Body of pancreas (tissue), 4 donors: ENCODE results near the gene PIK3R4. TPM values are rescaled to one million over a fixed set of nuclear protein-coding genes. Genes with fewer than 3 reads are reported as not detected.

Source experiments
- ATAC-seq: fragments of 150-250 bp; one replicate; pipeline ENCODE4 v1.9.1; 2016
- DNase-seq, 4 donors: peaks; one replicate each; pipeline ENCODE4 v3.0.0-alpha.2; 2019
- H3K27ac ChIP-seq, 4 donors: fragments of 200-600 bp; sonication (generic); 1 replicate in 3 of 4; 2 replicates in 1 of 4; pipeline versions ENCODE4 v1.5.1 to v1.6.1; 2016 to 2019; ENCODE audit warnings: mild to moderate bottlenecking in 1 of 4, mixed read lengths in 1 of 4, moderate library complexity in 1 of 4
- H3K27me3 ChIP-seq, 2 donors: fragments of 200-600 bp; sonication (generic); one replicate each; pipeline ENCODE4 v1.6.0; 2016; ENCODE audit warnings: mild to moderate bottlenecking in 1 of 2
- H3K36me3 ChIP-seq, 2 donors: fragments of 200-600 bp; sonication (generic); replicated peaks in 1 of 2; 2 replicates each; pipeline ENCODE4 v1.5.1; 2016; ENCODE audit warnings: low read depth in 2 of 2; ENCODE audit not compliant: insufficient read depth in 1 of 2
- H3K4me1 ChIP-seq: fragments of 200-600 bp; sonication (generic); one replicate; pipeline ENCODE4 v1.6.0; 2016
- H3K4me3 ChIP-seq, 2 donors: fragments of 200-600 bp; sonication (generic); 1 replicate in 1 of 2; 2 replicates in 1 of 2; pipeline ENCODE4 v1.5.1; 2016 to 2019
- H3K9me3 ChIP-seq, 3 donors: fragments of 200-600 bp; sonication (generic); 1 replicate in 2 of 3; 2 replicates in 1 of 3; pipeline ENCODE4 v1.5.1; 2016
- CTCF ChIP-seq, 7 experiments: fragments of 450-650 bp in 4 of 7; fragments of 200-600 bp in 3 of 7; sonication (generic) in 3 of 7; IDR thresholded peaks; one replicate each; pipeline ENCODE4 v1.5.1; 2016 to 2019; ENCODE audit warnings: antibody characterized with exemption in 7 of 7
- POLR2A ChIP-seq, 3 donors: fragments of 450-650 bp; IDR thresholded peaks; one replicate each; pipeline ENCODE4 v1.6.1; 2016; ENCODE audit warnings: antibody characterized with exemption in 3 of 3, mild to moderate bottlenecking in 2 of 3
- WGBS, 2 donors: methylation state at CpG; one replicate each; pipeline ENCODE4 v1.1.5; 2017; 5-methylcytosine and 5-hydroxymethylcytosine counted together
- intact Hi-C: fragments of 100-400 bp; cut with DNase I; formaldehyde crosslinking; loops from one replicate; pipeline ENCODE4 v1.15.1; 2023
- total RNA-seq, 2 donors: library from RNA; depleted of rRNA; stranded (reverse); fragments of >200 nt; gene quantifications; one replicate each; pipeline ENCODE4 v1.1.0, GENCODE V29; 2016

PIK3R4 gene
- total RNA-seq, 2 donors from 2014 or later, result 20.8 to 28.0 TPM

- DNase-seq, result no peak
- 67 to 73% methylated on average over 3 of the region's 3 CpGs for WGBS, 2 donors
- H3K9me3 ChIP-seq, result no peaks in the 10 kb centered on the region
- no peak overlapping the region for H3K27ac ChIP-seq
- intact Hi-C loops, result no loop called here
- no peak overlapping the region for H3K4me3 ChIP-seq
- no peaks in the 10 kb centered on the region for H3K4me1 ChIP-seq
- TF ChIP-seq CTCF (IDR thresholded peaks at IDR 0.05) (no peak), POLR2A (IDR thresholded peaks at IDR 0.05) (no peak)
- ATAC-seq, result no peak
- no peaks in the 10 kb centered on the region for H3K36me3 ChIP-seq
- no peaks in the 10 kb centered on the region for H3K27me3 ChIP-seq
These were observed 26.7 kb upstream of the PIK3R4 start for GRCh38 chr3:130773366-130773765.

DNA sequence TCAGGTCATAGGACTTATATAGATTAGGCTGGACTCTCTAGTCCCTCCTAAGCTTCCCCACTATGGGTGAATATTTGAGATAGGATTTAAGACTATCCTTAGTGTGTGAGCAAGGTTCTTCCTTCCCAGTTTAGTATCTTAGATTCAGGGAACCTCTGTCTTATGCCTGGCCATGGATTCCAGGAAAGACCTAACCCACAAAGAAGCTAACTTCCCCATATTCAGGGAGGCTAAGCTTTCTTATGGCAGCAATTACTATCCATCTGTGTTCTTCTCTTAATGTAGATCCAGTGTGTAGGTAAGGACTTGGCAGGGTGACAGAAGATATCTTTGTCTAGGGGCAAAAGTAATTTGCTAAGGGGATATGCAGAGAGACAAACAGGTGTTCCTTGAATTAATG, 25.5 kb upstream of the PIK3R4 start:
- intact Hi-C loops, result no loop called here

GRCh38 chr3:130770644-130771043, 24.0 kb upstream of the PIK3R4 start:
- Histone ChIP-seq H3K27ac (no peak overlapping the region), H3K27me3 (no peaks in the 10 kb centered on the region), H3K9me3 (no peaks in the 10 kb centered on the region), H3K4me1 (no peaks in the 10 kb centered on the region), H3K4me3 (no peak overlapping the region), H3K36me3 (no peaks in the 10 kb centered on the region)
- DNase-seq (no peak), ATAC-seq (no peak)
- intact Hi-C loops, result no loop called here
- WGBS, 2 donors, result 77 to 86% methylated on average over 2 of the region's 2 CpGs
- TF ChIP-seq CTCF (IDR thresholded peaks at IDR 0.05), result no peak
- TF ChIP-seq POLR2A (IDR thresholded peaks at IDR 0.05), result no peak

More for the DNA sequence above, 25.5 kb upstream of the PIK3R4 start:
- no peak overlapping the region for H3K4me3 ChIP-seq
- no peaks in the 10 kb centered on the region for H3K9me3 ChIP-seq
- no peaks in the 10 kb centered on the region for H3K36me3 ChIP-seq
- ATAC-seq, result no peak
- H3K4me1 ChIP-seq, result no peaks in the 10 kb centered on the region
- TF ChIP-seq CTCF (IDR thresholded peaks at IDR 0.05), result no peak
- no peak for TF ChIP-seq POLR2A (IDR thresholded peaks at IDR 0.05)
- DNase-seq, result no peak
- no peaks in the 10 kb centered on the region for H3K27me3 ChIP-seq
- no peak overlapping the region for H3K27ac ChIP-seq

GRCh38 chr3:130761730-130762311, 15.2 kb upstream of the PIK3R4 start:
- H3K4me3 ChIP-seq, result no peak overlapping the region
- DNase-seq (no peak), ATAC-seq (no peak)
- H3K4me1 ChIP-seq, result no peaks in the 10 kb centered on the region
- intact Hi-C loops, result no loop called here
- H3K36me3 ChIP-seq, result no peaks in the 10 kb centered on the region
- no peak overlapping the region for H3K27ac ChIP-seq
- no peaks in the 10 kb centered on the region for H3K9me3 ChIP-seq
- H3K27me3 ChIP-seq, result no peaks in the 10 kb centered on the region
- WGBS, 2 donors, result 59 to 61% methylated on average over 7 to 9 of the region's 9 CpGs
- no peak for TF ChIP-seq POLR2A (IDR thresholded peaks at IDR 0.05)
- TF ChIP-seq CTCF (IDR thresholded peaks at IDR 0.05), result no peak

DNA sequence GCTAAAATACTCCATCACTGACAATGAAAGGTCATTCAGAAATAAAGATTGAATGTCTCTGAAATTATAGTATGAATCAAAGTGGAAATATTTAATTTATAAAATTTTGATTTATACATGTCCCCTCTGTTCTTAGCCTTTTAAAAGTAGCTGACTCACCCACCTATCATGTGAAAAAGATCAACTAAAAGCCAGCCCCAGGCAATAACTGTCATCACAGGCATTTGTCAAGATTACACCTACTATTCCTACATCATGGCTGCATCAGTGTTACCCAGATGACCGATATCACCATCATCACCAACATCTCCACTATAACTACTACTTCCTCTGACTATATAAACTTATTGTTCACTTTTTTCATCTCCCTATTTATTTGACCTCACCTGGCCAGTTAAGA, 14.3 kb upstream of the PIK3R4 start:
- H3K4me3 ChIP-seq, result no peak overlapping the region
- ATAC-seq (no peak), DNase-seq (no peak)
- H3K36me3 ChIP-seq, result no peaks in the 10 kb centered on the region
- TF ChIP-seq POLR2A (IDR thresholded peaks at IDR 0.05) (no peak), CTCF (IDR thresholded peaks at IDR 0.05) (no peak)
- intact Hi-C loops, result no loop called here
- no peaks in the 10 kb centered on the region for H3K27me3 ChIP-seq
- no peaks in the 10 kb centered on the region for H3K4me1 ChIP-seq
- H3K27ac ChIP-seq, result no peak overlapping the region
- H3K9me3 ChIP-seq, result no peaks in the 10 kb centered on the region
- WGBS, 2 donors, result 76 to 83% methylated on average over 1 of the region's 1 CpG
